GM18502 (cell line): ENCODE results near the gene TET2.

ENCODE experiments used
- ATAC-seq: cut with Tn5 transposase; IDR thresholded peaks from one replicate; pipeline ENCODE4 v1.9.1; 2021; ENCODE audit warnings: mild to moderate bottlenecking; ENCODE audit not compliant: unreplicated experiment, poor library complexity

TET2 gene

GRCh38 chr4:105215609-105216313, 69.1 kb downstream of the TET2 start:
- ATAC-seq, result peak; percentile 64

GRCh38 chr4:105225500-105225899, 78.8 kb downstream of the TET2 start:
- no peak for ATAC-seq

- no peak for ATAC-seq
Observed at GRCh38 chr4:105227054-105227453, 80.4 kb downstream of the TET2 start.

GRCh38 chr4:105230287-105230686, 83.6 kb downstream of the TET2 start:
- no peak for ATAC-seq

GRCh38 chr4:105232374-105232773, 85.7 kb downstream of the TET2 start:
- no peak for ATAC-seq

GRCh38 chr4:105234582-105234981, 87.9 kb downstream of the TET2 start:
- ATAC-seq, result no peak

- ATAC-seq, result peak; percentile 89
Observed at GRCh38 chr4:105236202-105236915, 89.7 kb downstream of the TET2 start.

GRCh38 chr4:105236916-105237311, 90.2 kb downstream of the TET2 start:
- ATAC-seq, result peak; percentile 25

- no peak for ATAC-seq
Observed at GRCh38 chr4:105240037-105240436, 93.4 kb downstream of the TET2 start.

GRCh38 chr4:105241451-105241850, 94.8 kb downstream of the TET2 start:
- ATAC-seq, result no peak

- no peak for ATAC-seq
Observed at GRCh38 chr4:105243446-105243845, 96.8 kb downstream of the TET2 start.

GRCh38 chr4:105246712-105247111, 100.0 kb downstream of the TET2 start:
- ATAC-seq, result no peak

GRCh38 chr4:105248613-105249012, 101.9 kb downstream of the TET2 start:
- ATAC-seq, result no peak

GRCh38 chr4:105257817-105258495, 111.3 kb downstream of the TET2 start:
- no peak for ATAC-seq

GRCh38 chr4:105265689-105266088, 119.0 kb downstream of the TET2 start:
- no peak for ATAC-seq

- no peak for ATAC-seq
Observed at GRCh38 chr4:105267280-105267679, 120.6 kb downstream of the TET2 start.

- no peak for ATAC-seq
Observed at GRCh38 chr4:105272002-105272401, 125.3 kb downstream of the TET2 start.

- no peak for ATAC-seq
Observed at GRCh38 chr4:105273230-105273629, 126.6 kb downstream of the TET2 start.

- no peak for ATAC-seq
Observed at GRCh38 chr4:105274090-105274489, 127.4 kb downstream of the TET2 start.

- ATAC-seq, result no peak
Observed at GRCh38 chr4:105274504-105274903, 127.8 kb downstream of the TET2 start.

GRCh38 chr4:105276361-105277104, 129.9 kb downstream of the TET2 start:
- ATAC-seq, result no peak
